Right lung (tissue), 5 donors: ENCODE measurements around the gene GJC3. TPM values are rescaled to one million over a fixed set of nuclear protein-coding genes. Genes with fewer than 3 reads are reported as not detected.
A peak's percentile ranks its signal among the peaks of the same experiment; 100 is the strongest.
"Not testable (repeated sequence)": the region's sequence is repeated elsewhere in the genome, so short reads cannot be mapped to it uniquely, and the experiment has no call there.

Source experiments
- DNase-seq, 2 donors: peaks; one replicate each; pipeline ENCODE4 v3.0.0-alpha.2; 2013
- polyA plus RNA-seq, 5 donors: library from polyadenylated mRNA; unstranded; fragments of 120-200 nt; gene quantifications; one replicate each; pipeline versions ENCODE4 v1.2.1 to v1.2.3, GENCODE V29; 2013; ENCODE audit warnings: inconsistent platforms in 1 of 5, low replicate concordance in 1 of 5; ENCODE audit not compliant: insufficient read length in 5 of 5, insufficient read depth in 1 of 5

The GJC3 gene
- polyA plus RNA-seq, 5 donors: 0.93 to 1.5 (median 1.0) TPM

GRCh38 chr7:99930376-99930775 lies 956 bp upstream of the GJC3 start:
- no peak for DNase-seq

- DNase-seq: no peak
Observed at GRCh38 chr7:99929730-99930053, 272 bp upstream of the GJC3 start.

- DNase-seq: no peak
Observed at GRCh38 chr7:99928188-99928587, 1.2 kb downstream of the GJC3 start.

- no peak for DNase-seq
Observed at GRCh38 chr7:99927536-99927935, 1.9 kb downstream of the GJC3 start.

- DNase-seq: no peak
Observed at GRCh38 chr7:99926321-99926720, 3.1 kb downstream of the GJC3 start.

- DNase-seq: no peak
Observed at GRCh38 chr7:99923200-99923599, 6.2 kb downstream of the GJC3 start.

GRCh38 chr7:99920149-99920548 lies 9.3 kb downstream of the GJC3 start:
- DNase-seq: no peak

- no peak for DNase-seq
Observed at GRCh38 chr7:99919814-99920112, 9.7 kb downstream of the GJC3 start.

- DNase-seq: peak; percentile 84
Observed at GRCh38 chr7:99918959-99919813, 10.2 kb downstream of the GJC3 start, which contains the start of gene TRIM4. Gene TRIM4 (minus strand): TSS chr7:99919530. CDS start chr7:99919401, 129 bp downstream.

- no peak for DNase-seq
Observed at GRCh38 chr7:99910976-99911375, 18.4 kb downstream of the GJC3 start.

GRCh38 chr7:99901581-99901980 lies 27.8 kb downstream of the GJC3 start:
- DNase-seq: no peak

GRCh38 chr7:99899830-99900519 lies 29.4 kb downstream of the GJC3 start:
- no peak for DNase-seq

- DNase-seq: no peak
Observed at GRCh38 chr7:99898836-99899235, 30.6 kb downstream of the GJC3 start.

GRCh38 chr7:99898023-99898357 lies 31.4 kb downstream of the GJC3 start:
- DNase-seq: no peak

- no peak for DNase-seq
Observed at GRCh38 chr7:99897322-99898022, 31.9 kb downstream of the GJC3 start.

GRCh38 chr7:99894738-99895137 lies 34.7 kb downstream of the GJC3 start:
- no peak for DNase-seq

- DNase-seq: no peak
Observed at GRCh38 chr7:99893280-99893679, 36.1 kb downstream of the GJC3 start.

GRCh38 chr7:99890348-99890747 lies 39.1 kb downstream of the GJC3 start:
- not testable (repeated sequence) for DNase-seq

- not testable (repeated sequence) for DNase-seq
Observed at GRCh38 chr7:99888366-99888765, 41.1 kb downstream of the GJC3 start.

- DNase-seq: no peak
Observed at GRCh38 chr7:99881370-99881769, 48.0 kb downstream of the GJC3 start.

GRCh38 chr7:99876933-99877332 lies 52.5 kb downstream of the GJC3 start, which contains the start of gene OR2AE1:
Gene OR2AE1 (minus strand): TSS chr7:99877033. CDS start chr7:99877033, 0 bp downstream.
- DNase-seq: no peak

GRCh38 chr7:99876491-99876890 lies 52.9 kb downstream of the GJC3 start:
- DNase-seq: no peak
